Gastroesophageal sphincter (tissue), 4 donors: ENCODE measurements around the gene CPA2. TPM values are rescaled to one million over a fixed set of nuclear protein-coding genes. Genes with fewer than 3 reads are reported as not detected.

Source experiments
- ATAC-seq: fragments of 150-250 bp; one replicate; pipeline ENCODE4 v1.9.1; 2016; ENCODE audit warnings: mild to moderate bottlenecking, moderate library complexity
- H3K27ac ChIP-seq, 4 donors: fragments of 200-600 bp; sonication (generic) in 3 of 4; 1 replicate in 3 of 4; 2 replicates in 1 of 4; pipeline ENCODE4 v1.5.1; 2016 to 2019
- H3K27me3 ChIP-seq: fragments of 200-600 bp; sonication (generic); one replicate; pipeline ENCODE4 v1.5.1; 2019
- H3K36me3 ChIP-seq, 2 donors: fragments of 200-600 bp; sonication (generic); one replicate each; pipeline ENCODE4 v1.5.1; 2019; ENCODE audit warnings: control low read depth in 1 of 2
- H3K4me1 ChIP-seq, 3 donors: fragments of 200-600 bp; sonication (generic); 1 replicate in 2 of 3; 2 replicates in 1 of 3; pipeline ENCODE4 v1.5.1; 2016 to 2019; ENCODE audit warnings: control low read depth in 2 of 3
- H3K4me3 ChIP-seq, 2 donors: fragments of 200-600 bp; sonication (generic); one replicate each; pipeline ENCODE4 v1.5.1; 2019; ENCODE audit warnings: mild to moderate bottlenecking in 1 of 2, moderate library complexity in 1 of 2
- H3K9me3 ChIP-seq, 3 donors: fragments of 200-600 bp; sonication (generic); one replicate each; pipeline ENCODE4 v1.5.1; 2017 to 2019; ENCODE audit warnings: control low read depth in 2 of 3
- EP300 ChIP-seq: sonication (generic); formaldehyde crosslinking; IDR thresholded peaks from one replicate; pipeline ENCODE4 v1.6.1; 2017; ENCODE audit warnings: antibody characterized with exemption, mild to moderate bottlenecking
- POLR2A ChIP-seq, 2 donors: fragments of 450-650 bp; IDR thresholded peaks; one replicate each; pipeline ENCODE4 v1.6.1; 2017; ENCODE audit warnings: antibody characterized with exemption in 2 of 2, mild to moderate bottlenecking in 2 of 2, moderate library complexity in 1 of 2
- POLR2AphosphoS5 ChIP-seq: sonication (generic); formaldehyde crosslinking; IDR thresholded peaks from one replicate; pipeline ENCODE4 v1.6.1; 2017; ENCODE audit warnings: antibody characterized with exemption
- WGBS, 2 donors: methylation state at CpG; one replicate each; pipeline ENCODE4 v1.1.5; 2018; ENCODE audit warnings: low coverage in 1 of 2; 5-methylcytosine and 5-hydroxymethylcytosine counted together
- total RNA-seq, 4 donors: library from RNA; depleted of rRNA; stranded (reverse); fragments of >200 nt; gene quantifications; one replicate each; pipeline ENCODE4 v1.1.0, GENCODE V29; 2016
- TF ChIP-seq, protein P1 (sequence below), 4 experiments: fragments of 200-600 bp in 2 of 4; fragments of 450-650 bp in 2 of 4; sonication (generic) in 1 of 4; IDR thresholded peaks; one replicate each; pipeline ENCODE4 v1.5.1; 2017 to 2019; ENCODE audit warnings: antibody characterized with exemption in 4 of 4, mild to moderate bottlenecking in 2 of 4, moderate library complexity in 2 of 4

The CPA2 gene
- total RNA-seq, 4 donors from 2014 or later, result not detected

DNA sequence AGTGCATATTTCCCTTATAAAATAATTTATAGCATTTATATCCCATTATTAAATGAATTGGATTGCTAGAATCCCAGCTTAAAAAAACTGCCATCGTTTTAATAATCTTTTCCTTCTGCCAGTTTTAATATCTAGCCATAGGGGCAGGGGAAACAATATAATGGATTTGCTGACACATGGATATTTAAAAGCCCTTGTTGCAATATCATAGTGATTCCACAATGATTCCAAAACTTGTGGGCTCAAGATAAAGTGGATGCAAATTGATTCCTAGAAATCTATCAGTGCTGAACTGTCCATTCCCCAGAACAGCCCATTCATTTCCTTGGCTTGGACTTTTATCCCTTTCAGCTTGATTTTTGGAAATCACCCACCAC, 2.6 kb downstream of the CPA2 start:
- WGBS, 2 donors, result 50 to 53% methylated on average over 1 of the region's 1 CpG
- ATAC-seq, result no peak
- Histone ChIP-seq H3K4me1 (peaks cover 0 to 20% (median 7%) of the 10 kb centered on the region in 3 donors), H3K4me3 (no peak overlapping the region), H3K36me3 (no peaks in the 10 kb centered on the region), H3K27me3 (no peaks in the 10 kb centered on the region), H3K27ac (no peak overlapping the region), H3K9me3 (no peaks in the 10 kb centered on the region)
- TF ChIP-seq EP300 (no peak), POLR2A (IDR thresholded peaks at IDR 0.05) (no peak), POLR2AphosphoS5 (no peak)
- TF ChIP-seq, protein P1, sequence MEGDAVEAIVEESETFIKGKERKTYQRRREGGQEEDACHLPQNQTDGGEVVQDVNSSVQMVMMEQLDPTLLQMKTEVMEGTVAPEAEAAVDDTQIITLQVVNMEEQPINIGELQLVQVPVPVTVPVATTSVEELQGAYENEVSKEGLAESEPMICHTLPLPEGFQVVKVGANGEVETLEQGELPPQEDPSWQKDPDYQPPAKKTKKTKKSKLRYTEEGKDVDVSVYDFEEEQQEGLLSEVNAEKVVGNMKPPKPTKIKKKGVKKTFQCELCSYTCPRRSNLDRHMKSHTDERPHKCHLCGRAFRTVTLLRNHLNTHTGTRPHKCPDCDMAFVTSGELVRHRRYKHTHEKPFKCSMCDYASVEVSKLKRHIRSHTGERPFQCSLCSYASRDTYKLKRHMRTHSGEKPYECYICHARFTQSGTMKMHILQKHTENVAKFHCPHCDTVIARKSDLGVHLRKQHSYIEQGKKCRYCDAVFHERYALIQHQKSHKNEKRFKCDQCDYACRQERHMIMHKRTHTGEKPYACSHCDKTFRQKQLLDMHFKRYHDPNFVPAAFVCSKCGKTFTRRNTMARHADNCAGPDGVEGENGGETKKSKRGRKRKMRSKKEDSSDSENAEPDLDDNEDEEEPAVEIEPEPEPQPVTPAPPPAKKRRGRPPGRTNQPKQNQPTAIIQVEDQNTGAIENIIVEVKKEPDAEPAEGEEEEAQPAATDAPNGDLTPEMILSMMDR (IDR thresholded peaks at IDR 0.05), result no peak

DNA sequence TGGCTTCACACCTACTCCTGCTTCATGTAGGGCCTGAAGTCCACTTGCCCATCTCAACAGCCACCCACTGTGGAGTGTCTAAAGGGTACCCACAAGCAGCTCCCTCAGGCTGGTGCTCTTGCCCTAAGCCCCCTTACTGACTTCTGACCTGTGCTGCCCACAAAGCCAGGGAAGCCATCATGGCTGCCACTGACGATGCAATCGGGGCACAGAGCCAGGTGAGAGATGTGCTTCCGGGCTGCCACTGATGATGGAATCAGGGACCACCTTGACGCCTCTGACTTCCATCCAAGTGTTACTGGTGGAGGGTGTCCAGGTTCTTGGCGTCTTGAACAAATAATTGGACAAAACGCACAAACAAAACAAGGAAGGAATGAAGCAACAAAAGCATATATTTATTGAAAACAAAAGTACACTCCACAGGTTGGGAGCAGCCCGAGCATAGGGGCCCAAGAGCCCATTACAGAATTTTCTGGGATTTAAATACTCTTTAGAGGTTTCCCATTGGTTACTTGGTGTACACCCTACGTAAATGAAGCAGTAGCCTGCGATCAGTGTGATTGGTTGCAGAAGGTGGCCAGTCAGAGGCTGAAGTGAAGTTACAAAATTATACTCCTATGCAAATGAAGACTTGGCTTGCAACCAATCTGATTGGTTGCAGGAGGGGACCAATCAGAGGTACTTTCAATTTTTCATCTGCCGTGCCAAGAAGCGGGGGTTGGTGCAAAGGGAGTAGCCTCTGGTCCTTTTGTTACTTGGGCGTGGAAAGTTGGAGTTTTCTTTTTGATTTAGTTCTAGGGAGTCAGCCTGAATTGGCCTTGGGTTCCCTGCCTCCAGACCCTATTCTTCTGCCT, 4.5 kb downstream of the CPA2 start:
- H3K27ac ChIP-seq, result no peak overlapping the region
- ATAC-seq, result no peak
- WGBS, 2 donors, result 78 to 97% methylated on average over 7 to 8 of the region's 12 CpGs
- no peaks in the 10 kb centered on the region for H3K27me3 ChIP-seq
- no peak overlapping the region for H3K4me3 ChIP-seq
- no peaks in the 10 kb centered on the region for H3K9me3 ChIP-seq
- H3K4me1 ChIP-seq, result peaks cover 0 to 23% (median 7%) of the 10 kb centered on the region in 3 donors
- no peaks in the 10 kb centered on the region for H3K36me3 ChIP-seq
- no peak for TF ChIP-seq EP300
- TF ChIP-seq, protein P1 (IDR thresholded peaks at IDR 0.05), result no peak
- TF ChIP-seq POLR2A (IDR thresholded peaks at IDR 0.05), result no peak
- no peak for TF ChIP-seq POLR2AphosphoS5

DNA sequence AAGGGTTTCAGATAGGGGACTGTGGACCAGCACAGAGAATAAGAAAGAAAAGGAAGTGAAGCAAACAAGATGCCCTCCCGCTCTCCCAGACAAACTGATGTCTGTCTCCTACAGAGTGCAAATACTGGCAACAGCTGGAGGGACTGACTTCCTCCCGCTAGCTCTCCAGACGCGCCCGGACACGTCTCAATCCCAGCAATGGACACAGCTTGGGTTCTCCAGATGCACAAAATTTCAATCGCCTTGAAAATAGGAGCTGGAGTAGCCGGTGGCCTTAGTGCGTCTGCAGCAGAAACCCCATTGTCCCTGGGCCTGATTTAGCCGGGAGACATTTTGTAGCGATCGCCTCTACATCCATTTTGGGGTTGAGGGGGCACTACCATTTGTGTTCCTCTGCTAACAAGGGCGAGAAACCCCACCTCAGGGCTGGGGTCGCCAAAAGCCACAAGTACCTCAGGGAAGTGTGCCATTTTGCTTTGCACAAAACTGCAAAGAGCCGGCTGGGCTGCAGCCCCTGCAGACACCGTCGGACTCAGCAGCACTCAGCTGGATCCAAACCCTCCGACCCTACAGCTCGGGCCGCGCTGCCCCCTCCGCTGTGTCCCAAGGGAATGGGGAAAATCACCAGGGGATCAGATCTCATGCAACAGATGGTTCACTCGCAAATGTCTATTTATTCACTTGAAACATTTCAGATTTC, 5.9 kb downstream of the CPA2 start:
- Histone ChIP-seq H3K4me3 (peak overlapping the region in 1 of 2 donors; percentile 38), H3K4me1 (peaks cover 0 to 23% (median 7%) of the 10 kb centered on the region in 3 donors), H3K36me3 (no peaks in the 10 kb centered on the region), H3K9me3 (no peaks in the 10 kb centered on the region), H3K27ac (peak overlapping the region in 2 of 4 donors; percentile 3 to 43), H3K27me3 (no peaks in the 10 kb centered on the region)
- TF ChIP-seq POLR2AphosphoS5, result no peak
- no peak for TF ChIP-seq EP300
- no peak for TF ChIP-seq POLR2A (IDR thresholded peaks at IDR 0.05)
- TF ChIP-seq, protein P1 (IDR thresholded peaks at IDR 0.05), result no peak
- ATAC-seq, result no peak
- 38 to 60% methylated on average over 4 to 9 of the region's 23 CpGs for WGBS, 2 donors

DNA sequence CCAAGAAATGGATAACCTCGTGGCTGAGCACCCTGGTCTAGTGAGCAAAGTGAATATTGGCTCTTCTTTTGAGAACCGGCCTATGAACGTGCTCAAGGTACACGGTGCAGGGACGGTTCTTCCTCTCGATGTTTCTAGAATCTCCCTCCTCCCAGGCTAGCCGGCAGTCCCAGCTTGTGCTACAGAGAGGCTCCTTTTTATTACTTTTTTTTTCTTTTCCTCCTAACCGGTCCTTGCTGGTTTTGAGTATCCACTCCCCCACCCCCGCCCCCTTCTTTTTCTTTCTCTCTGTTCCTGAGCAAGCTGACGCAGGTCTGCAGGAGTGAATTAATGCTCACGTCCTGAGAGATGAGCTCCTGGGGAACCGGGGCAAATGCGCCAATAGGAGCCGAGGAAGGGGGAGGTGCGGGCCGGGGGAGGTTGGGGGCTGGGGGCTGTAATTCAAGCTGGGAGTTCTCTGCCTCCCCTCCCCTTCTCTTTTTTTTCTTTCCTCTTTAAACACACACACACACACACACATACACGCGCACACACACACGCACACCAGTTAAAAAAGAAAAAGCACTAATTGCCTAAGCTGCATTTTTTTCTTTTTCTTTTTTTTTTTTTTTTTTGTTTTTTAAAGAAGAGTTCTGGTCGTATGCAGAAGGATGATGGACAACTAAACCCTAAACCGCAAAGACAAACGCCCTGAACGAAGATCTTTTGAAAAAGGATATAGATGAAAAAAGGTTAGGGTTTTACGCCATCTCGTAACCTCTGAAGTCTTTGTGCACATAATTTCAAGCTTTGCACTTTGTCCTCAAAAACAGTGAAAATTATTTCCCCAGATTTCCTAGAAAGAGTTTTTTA, 6.6 kb downstream of the CPA2 start:
- Histone ChIP-seq H3K9me3 (no peaks in the 10 kb centered on the region), H3K36me3 (no peaks in the 10 kb centered on the region), H3K4me3 (peak overlapping the region; percentile 25 to 38), H3K27ac (peak overlapping the region in 2 of 4 donors; percentile 3 to 43), H3K4me1 (peaks cover 0 to 23% (median 7%) of the 10 kb centered on the region in 3 donors), H3K27me3 (no peaks in the 10 kb centered on the region)
- TF ChIP-seq EP300 (no peak), POLR2AphosphoS5 (no peak), POLR2A (IDR thresholded peaks at IDR 0.05) (no peak)
- TF ChIP-seq, protein P1 (IDR thresholded peaks at IDR 0.05), result no peak
- ATAC-seq, result no peak
- 7 to 11% methylated on average over 16 to 21 of the region's 25 CpGs for WGBS, 2 donors
